Measurements from ENCODE around the gene RSBN1L.

DNA sequence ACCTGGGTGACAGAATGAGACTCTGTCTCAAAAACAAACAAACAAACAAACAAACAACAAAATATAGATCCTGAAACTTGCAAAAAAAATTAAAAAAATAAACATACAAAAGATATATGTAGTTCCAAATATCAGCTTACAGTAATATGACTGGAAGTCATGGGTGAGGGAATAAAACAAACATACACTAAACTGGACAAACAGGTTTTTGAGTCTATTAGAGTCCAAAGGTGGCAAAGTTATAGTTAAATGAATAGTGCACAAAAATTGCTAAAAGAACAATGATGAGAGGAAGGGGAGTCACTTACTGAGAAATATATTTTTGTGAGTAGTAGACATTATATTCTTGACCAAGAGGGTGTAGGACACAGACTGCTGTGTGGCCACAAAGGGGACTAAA, 16.7 kb upstream of the RSBN1L start:
- TF ChIP-seq ZNF384 (IDR thresholded peaks at IDR 0.05) (no peak), BHLHE40 (IDR thresholded peaks at IDR 0.05; ENCODE audit: borderline replicate concordance) (no peak), NFRKB (IDR thresholded peaks at IDR 0.05) (no peak), FOXA1 (IDR thresholded peaks at IDR 0.05) (no peak), SP1 (IDR thresholded peaks at IDR 0.05) (no peak), FOXK2 (IDR thresholded peaks at IDR 0.05) (no peak), CTBP1 (IDR thresholded peaks at IDR 0.05; ENCODE audit: borderline replicate concordance) (no peak), TARDBP (IDR thresholded peaks at IDR 0.05) (no peak), ARNT (IDR thresholded peaks at IDR 0.05) (no peak)

Data from HEK293T (cell line).